HEK293 (cell line): ENCODE data around the gene EIF3B.

Source experiments
- CTCF ChIA-PET: fragments of 350-600 bp; formaldehyde crosslinking; extraction: SDS; loops from one replicate; lab custom pipeline; 2021; ENCODE audit warnings: antibody characterized with exemption; lab: Yijun Ruan, JAX
- POLR2A ChIA-PET: fragments of 300-600 bp; formaldehyde crosslinking; extraction: SDS; loops from one replicate; lab custom pipeline; 2020; ENCODE audit warnings: antibody characterized with exemption, inconsistent platforms; lab: Yijun Ruan, JAX
- H3K27ac ChIP-seq: fragments of 200-500 bp; sonication (Bioruptor generic); 2 replicates; pipeline ENCODE4 v1.5.1; 2014; ENCODE audit warnings: low read depth, low read length, control low read depth, inconsistent platforms; ENCODE audit errors: extremely low read depth
- H3K36me3 ChIP-seq, 2 experiments: fragments of 200-500 bp in 1 of 2; sonication (Bioruptor generic) in 1 of 2; 1 replicate in 1 of 2; 2 replicates in 1 of 2; pipeline ENCODE4 v1.5.1; 2014 to 2017; ENCODE audit warnings: inconsistent platforms in 2 of 2, low read length in 2 of 2; ENCODE audit not compliant: control insufficient read depth in 2 of 2, insufficient read depth in 1 of 2
- H3K4me1 ChIP-seq: fragments of 200-500 bp; sonication (Bioruptor generic); 2 replicates; pipeline ENCODE4 v1.5.1; 2014; ENCODE audit warnings: mild to moderate bottlenecking, low read length, inconsistent platforms; ENCODE audit not compliant: control insufficient read depth, insufficient read depth
- H3K4me3 ChIP-seq: 2 replicates; pipeline ENCODE4 v1.5.1; 2011; ENCODE audit warnings: low read depth, mild to moderate bottlenecking, control low read depth, low read length, moderate library complexity
- H3K9me3 ChIP-seq: fragments of 200-500 bp; sonication (Bioruptor generic); 2 replicates; pipeline ENCODE4 v1.5.1; 2014; ENCODE audit warnings: low read depth, low read length, inconsistent platforms; ENCODE audit not compliant: control insufficient read depth, insufficient read depth
- GLIS1 ChIP-seq: fragments of 450-650 bp; formaldehyde crosslinking; IDR thresholded peaks from 2 replicates; pipeline ENCODE4 v1.5.1; 2016; ENCODE audit warnings: missing biosample characterization, missing genetic modification characterization
- GLIS2 ChIP-seq: fragments of 450-650 bp; formaldehyde crosslinking; IDR thresholded peaks from 2 replicates; pipeline ENCODE4 v1.5.1; 2016; ENCODE audit warnings: missing biosample characterization, missing genetic modification characterization
- HOXA7 ChIP-seq: sonication (generic); formaldehyde crosslinking; IDR thresholded peaks from 2 replicates; pipeline ENCODE4 v1.8.1; 2022; ENCODE audit warnings: missing genetic modification reagents, borderline replicate concordance
- OSR2 ChIP-seq: fragments of 450-650 bp; formaldehyde crosslinking; IDR thresholded peaks from 2 replicates; pipeline ENCODE4 v1.5.1; 2016; ENCODE audit warnings: missing biosample characterization, missing genetic modification characterization
- WT1 ChIP-seq: fragments of 450-650 bp; formaldehyde crosslinking; IDR thresholded peaks from 2 replicates; pipeline ENCODE4 v1.5.1; 2016; ENCODE audit warnings: missing biosample characterization, missing genetic modification characterization
- ZEB2 ChIP-seq: fragments of 450-650 bp; formaldehyde crosslinking; IDR thresholded peaks from 2 replicates; pipeline ENCODE4 v1.5.1; 2016; ENCODE audit warnings: missing biosample characterization, missing genetic modification characterization
- ZNF121 ChIP-seq: fragments of 450-650 bp; formaldehyde crosslinking; IDR thresholded peaks from 2 replicates; pipeline ENCODE4 v1.5.1; 2016; ENCODE audit warnings: missing biosample characterization, missing genetic modification characterization
- ZNF157 ChIP-seq: fragments of 450-650 bp; formaldehyde crosslinking; IDR thresholded peaks from 2 replicates; pipeline ENCODE4 v1.5.1; 2016; ENCODE audit warnings: missing biosample characterization, missing genetic modification characterization
- ZNF341 ChIP-seq: fragments of 450-650 bp; formaldehyde crosslinking; IDR thresholded peaks from 2 replicates; pipeline ENCODE4; 2016; ENCODE audit warnings: low read depth, missing biosample characterization, missing genetic modification characterization
- ZNF426 ChIP-seq: fragments of 450-650 bp; formaldehyde crosslinking; IDR thresholded peaks from 2 replicates; pipeline ENCODE4 v1.5.1; 2017; ENCODE audit warnings: missing biosample characterization, missing genetic modification characterization, mild to moderate bottlenecking, inconsistent platforms, moderate library complexity
- ZNF626 ChIP-seq: fragments of 450-650 bp; sonication (Bioruptor Pico); formaldehyde crosslinking; IDR thresholded peaks from 2 replicates; pipeline ENCODE4 v1.5.1; 2018; ENCODE audit warnings: missing biosample characterization, missing genetic modification characterization, inconsistent platforms
- ZNF776 ChIP-seq: fragments of 450-650 bp; formaldehyde crosslinking; IDR thresholded peaks from 2 replicates; pipeline ENCODE4 v1.5.0; 2017; ENCODE audit warnings: missing biosample characterization, missing genetic modification characterization, borderline replicate concordance
- ZSCAN23 ChIP-seq: fragments of 450-650 bp; formaldehyde crosslinking; IDR thresholded peaks from 2 replicates; pipeline ENCODE4 v1.5.1; 2016; ENCODE audit warnings: missing biosample characterization, missing genetic modification characterization
- TF ChIP-seq, protein P1 (sequence below): fragments of 450-650 bp; formaldehyde crosslinking; conservative IDR thresholded peaks from 2 replicates; pipeline ENCODE4 v1.5.1; 2016; ENCODE audit warnings: low read depth, missing biosample characterization, missing genetic modification characterization
- TF ChIP-seq, protein P2 (sequence below): fragments of 450-650 bp; formaldehyde crosslinking; IDR thresholded peaks from 2 replicates; pipeline ENCODE4 v1.5.1; 2017; ENCODE audit warnings: missing biosample characterization, missing genetic modification characterization
- TF ChIP-seq, protein P3 (sequence below): fragments of 450-650 bp; formaldehyde crosslinking; IDR thresholded peaks from 2 replicates; pipeline ENCODE4 v1.5.1; 2017; ENCODE audit warnings: missing biosample characterization, mild to moderate bottlenecking, missing genetic modification characterization, moderate library complexity
- TF ChIP-seq, protein P4 (sequence below): fragments of 450-650 bp; formaldehyde crosslinking; IDR thresholded peaks from 2 replicates; pipeline ENCODE4; 2016; ENCODE audit warnings: missing biosample characterization, missing genetic modification characterization
- TF ChIP-seq, protein P5 (sequence below): fragments of 450-650 bp; formaldehyde crosslinking; IDR thresholded peaks from 2 replicates; pipeline ENCODE4 v1.5.1; 2016; ENCODE audit warnings: missing biosample characterization, missing genetic modification characterization

The EIF3B gene

DNA sequence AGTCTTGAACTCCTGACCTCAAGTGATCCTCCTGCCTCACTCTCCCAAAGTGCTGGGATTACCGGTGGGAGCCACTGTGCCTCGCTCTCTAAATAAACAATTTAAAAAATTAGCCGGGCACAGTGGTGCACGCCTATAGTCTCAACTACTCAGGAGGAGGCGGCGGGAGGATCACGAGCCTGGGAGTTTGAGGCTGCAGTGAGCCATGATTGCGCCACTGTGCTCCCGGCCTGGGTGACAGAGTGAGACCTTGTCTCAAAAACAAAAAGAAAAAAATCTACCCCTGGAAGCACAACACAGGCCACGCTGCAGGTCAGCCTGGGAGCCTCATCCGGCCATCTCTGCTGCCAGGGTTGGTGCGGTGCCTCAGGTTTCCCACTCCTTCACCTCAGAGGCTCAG is 3.8 kb upstream of the EIF3B start:
- no peaks in the 10 kb centered on the region for H3K9me3 ChIP-seq
- ChIA-PET POLR2A (no interaction called here), CTCF (no interaction called here)
- no peak overlapping the region for H3K27ac ChIP-seq
- peaks cover 0 to 3% of the 10 kb centered on the region in 2 experiments; a peak in 2 of 3 replicates for H3K36me3 ChIP-seq
- TF ChIP-seq WT1 (tag by site-specific recombination), result peak; percentile 30; the same call in 1 of the 2 replicates
- no peak for TF ChIP-seq HOXA7 (CRISPR knock-in tag)
- no peak for TF ChIP-seq ZSCAN23 (tag by site-specific recombination)
- TF ChIP-seq OSR2, result peak; percentile 59
- no peak for TF ChIP-seq ZNF776 (tag by site-specific recombination)
- no peaks in the 10 kb centered on the region; the same call in 1 of the 2 replicates for H3K4me1 ChIP-seq
- no peak overlapping the region for H3K4me3 ChIP-seq

DNA sequence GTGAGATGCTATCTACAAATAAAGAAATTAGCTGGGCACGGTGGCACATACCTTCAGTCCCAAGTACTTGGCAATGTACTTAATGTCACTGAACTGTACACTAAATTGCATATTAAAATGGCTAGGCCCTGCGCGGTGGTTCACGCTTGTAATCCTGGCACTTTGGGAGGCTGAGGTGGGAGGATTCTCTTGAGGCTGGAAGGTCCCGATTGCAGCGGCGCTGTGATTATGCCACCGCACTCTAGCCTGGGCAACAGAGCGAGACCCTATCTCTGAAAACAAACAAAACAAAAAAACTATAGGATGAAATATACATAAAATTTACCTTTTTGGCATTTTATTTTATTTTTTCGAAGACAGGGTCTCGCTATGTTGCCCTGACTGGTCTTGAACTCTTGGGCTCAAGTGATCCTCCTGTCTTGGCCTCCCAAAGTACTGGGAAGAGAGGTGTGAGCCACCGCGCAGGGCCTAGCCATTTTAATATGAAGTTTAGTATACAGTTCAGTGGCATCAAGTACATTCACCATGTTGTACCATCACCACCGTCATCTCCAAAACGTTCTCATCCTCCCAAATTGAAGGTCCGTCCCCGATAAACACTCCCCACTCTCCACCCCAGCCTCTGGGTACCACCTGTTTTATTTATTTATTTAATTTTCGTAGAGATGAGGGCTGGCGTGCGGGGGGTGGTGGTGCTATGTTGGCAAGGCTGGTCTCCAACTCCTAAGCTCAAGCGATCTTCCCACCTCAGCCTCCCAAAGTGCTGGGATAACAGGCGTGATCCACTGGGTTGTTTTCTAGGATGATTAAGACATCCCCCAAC is 1.3 kb upstream of the EIF3B start:
- Histone ChIP-seq H3K4me3 (peak overlapping the region; percentile 90), H3K27ac (peak overlapping the region; percentile 98), H3K4me1 (peaks cover 2% of the 10 kb centered on the region; the same call in 1 of the 2 replicates), H3K9me3 (no peaks in the 10 kb centered on the region), H3K36me3 (peaks cover 1 to 21% of the 10 kb centered on the region in 2 experiments; a peak in 2 of 3 replicates)
- TF ChIP-seq GLIS2 (tag by site-specific recombination), result 0 out of 2 replicates have a peak, but pooled peaks have one; percentile 22
- 0 out of 2 replicates have a peak, but pooled peaks have one; percentile 28 for TF ChIP-seq GLIS1 (tag by site-specific recombination)
- TF ChIP-seq, protein P1, sequence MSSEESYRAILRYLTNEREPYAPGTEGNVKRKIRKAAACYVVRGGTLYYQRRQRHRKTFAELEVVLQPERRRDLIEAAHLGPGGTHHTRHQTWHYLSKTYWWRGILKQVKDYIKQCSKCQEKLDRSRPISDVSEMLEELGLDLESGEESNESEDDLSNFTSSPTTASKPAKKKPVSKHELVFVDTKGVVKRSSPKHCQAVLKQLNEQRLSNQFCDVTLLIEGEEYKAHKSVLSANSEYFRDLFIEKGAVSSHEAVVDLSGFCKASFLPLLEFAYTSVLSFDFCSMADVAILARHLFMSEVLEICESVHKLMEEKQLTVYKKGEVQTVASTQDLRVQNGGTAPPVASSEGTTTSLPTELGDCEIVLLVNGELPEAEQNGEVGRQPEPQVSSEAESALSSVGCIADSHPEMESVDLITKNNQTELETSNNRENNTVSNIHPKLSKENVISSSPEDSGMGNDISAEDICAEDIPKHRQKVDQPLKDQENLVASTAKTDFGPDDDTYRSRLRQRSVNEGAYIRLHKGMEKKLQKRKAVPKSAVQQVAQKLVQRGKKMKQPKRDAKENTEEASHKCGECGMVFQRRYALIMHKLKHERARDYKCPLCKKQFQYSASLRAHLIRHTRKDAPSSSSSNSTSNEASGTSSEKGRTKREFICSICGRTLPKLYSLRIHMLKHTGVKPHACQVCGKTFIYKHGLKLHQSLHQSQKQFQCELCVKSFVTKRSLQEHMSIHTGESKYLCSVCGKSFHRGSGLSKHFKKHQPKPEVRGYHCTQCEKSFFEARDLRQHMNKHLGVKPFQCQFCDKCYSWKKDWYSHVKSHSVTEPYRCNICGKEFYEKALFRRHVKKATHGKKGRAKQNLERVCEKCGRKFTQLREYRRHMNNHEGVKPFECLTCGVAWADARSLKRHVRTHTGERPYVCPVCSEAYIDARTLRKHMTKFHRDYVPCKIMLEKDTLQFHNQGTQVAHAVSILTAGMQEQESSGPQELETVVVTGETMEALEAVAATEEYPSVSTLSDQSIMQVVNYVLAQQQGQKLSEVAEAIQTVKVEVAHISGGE, result peak; percentile 44; the same call in 1 of the 2 replicates
- TF ChIP-seq ZNF626 (tag by site-specific recombination), result no peak
- TF ChIP-seq, protein P2, sequence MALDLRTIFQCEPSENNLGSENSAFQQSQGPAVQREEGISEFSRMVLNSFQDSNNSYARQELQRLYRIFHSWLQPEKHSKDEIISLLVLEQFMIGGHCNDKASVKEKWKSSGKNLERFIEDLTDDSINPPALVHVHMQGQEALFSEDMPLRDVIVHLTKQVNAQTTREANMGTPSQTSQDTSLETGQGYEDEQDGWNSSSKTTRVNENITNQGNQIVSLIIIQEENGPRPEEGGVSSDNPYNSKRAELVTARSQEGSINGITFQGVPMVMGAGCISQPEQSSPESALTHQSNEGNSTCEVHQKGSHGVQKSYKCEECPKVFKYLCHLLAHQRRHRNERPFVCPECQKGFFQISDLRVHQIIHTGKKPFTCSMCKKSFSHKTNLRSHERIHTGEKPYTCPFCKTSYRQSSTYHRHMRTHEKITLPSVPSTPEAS, result 0 out of 2 replicates have a peak, but pooled peaks have one; percentile 6
- TF ChIP-seq, protein P3, sequence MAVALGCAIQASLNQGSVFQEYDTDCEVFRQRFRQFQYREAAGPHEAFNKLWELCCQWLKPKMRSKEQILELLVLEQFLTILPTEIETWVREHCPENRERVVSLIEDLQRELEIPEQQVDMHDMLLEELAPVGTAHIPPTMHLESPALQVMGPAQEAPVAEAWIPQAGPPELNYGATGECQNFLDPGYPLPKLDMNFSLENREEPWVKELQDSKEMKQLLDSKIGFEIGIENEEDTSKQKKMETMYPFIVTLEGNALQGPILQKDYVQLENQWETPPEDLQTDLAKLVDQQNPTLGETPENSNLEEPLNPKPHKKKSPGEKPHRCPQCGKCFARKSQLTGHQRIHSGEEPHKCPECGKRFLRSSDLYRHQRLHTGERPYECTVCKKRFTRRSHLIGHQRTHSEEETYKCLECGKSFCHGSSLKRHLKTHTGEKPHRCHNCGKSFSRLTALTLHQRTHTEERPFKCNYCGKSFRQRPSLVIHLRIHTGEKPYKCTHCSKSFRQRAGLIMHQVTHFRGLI (tag by site-specific recombination), result no peak
- TF ChIP-seq, protein P4, sequence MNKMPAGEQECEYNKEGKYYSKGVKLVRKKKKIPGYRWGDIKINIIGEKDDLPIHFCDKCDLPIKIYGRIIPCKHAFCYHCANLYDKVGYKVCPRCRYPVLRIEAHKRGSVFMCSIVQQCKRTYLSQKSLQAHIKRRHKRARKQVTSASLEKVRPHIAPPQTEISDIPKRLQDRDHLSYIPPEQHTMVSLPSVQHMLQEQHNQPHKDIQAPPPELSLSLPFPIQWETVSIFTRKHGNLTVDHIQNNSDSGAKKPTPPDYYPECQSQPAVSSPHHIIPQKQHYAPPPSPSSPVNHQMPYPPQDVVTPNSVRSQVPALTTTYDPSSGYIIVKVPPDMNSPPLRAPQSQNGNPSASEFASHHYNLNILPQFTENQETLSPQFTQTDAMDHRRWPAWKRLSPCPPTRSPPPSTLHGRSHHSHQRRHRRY, result no peak
- TF ChIP-seq ZNF341 (tag by site-specific recombination), result peak; percentile 81
- TF ChIP-seq, protein P5, sequence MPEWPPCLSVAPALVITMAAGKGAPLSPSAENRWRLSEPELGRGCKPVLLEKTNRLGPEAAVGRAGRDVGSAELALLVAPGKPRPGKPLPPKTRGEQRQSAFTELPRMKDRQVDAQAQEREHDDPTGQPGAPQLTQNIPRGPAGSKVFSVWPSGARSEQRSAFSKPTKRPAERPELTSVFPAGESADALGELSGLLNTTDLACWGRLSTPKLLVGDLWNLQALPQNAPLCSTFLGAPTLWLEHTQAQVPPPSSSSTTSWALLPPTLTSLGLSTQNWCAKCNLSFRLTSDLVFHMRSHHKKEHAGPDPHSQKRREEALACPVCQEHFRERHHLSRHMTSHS (tag by site-specific recombination), result no peak
- TF ChIP-seq ZNF157 (tag by site-specific recombination), result no peak
- 0 out of 2 replicates have a peak, but pooled peaks have one; percentile 18 for TF ChIP-seq ZNF121 (tag by site-specific recombination)
- TF ChIP-seq ZNF426 (tag by site-specific recombination), result no peak
- TF ChIP-seq ZEB2 (tag by site-specific recombination), result 0 out of 2 replicates have a peak, but pooled peaks have one; percentile 60
- CTCF ChIA-PET, result no interaction called here
- POLR2A ChIA-PET, result interaction anchor here (0.6 to 2.8 kb wide), 11 partner anchors 10 to 796 kb away, joined by 3 to 14 read pairs (median 4); partner anchors contain the start of genes CHST12, MRM2, NUDT1 and SNX8
